Stimulated activated CD4-positive, alpha-beta T cell treated with anti-CD3 and anti-CD28 coated beads, Interleukin-2, amount 100 ng/mL, for 48 hours (primary cell): ENCODE measurements around the gene ARHGEF37.
"Not testable (repeated sequence)": the region's sequence is repeated elsewhere in the genome, so short reads cannot be mapped to it uniquely, and the experiment has no call there.

Experiments used
- DNase-seq, 2 donors: peaks; one replicate each; pipeline ENCODE4 v3.0.0-alpha.2; 2020

The ARHGEF37 gene

DNA sequence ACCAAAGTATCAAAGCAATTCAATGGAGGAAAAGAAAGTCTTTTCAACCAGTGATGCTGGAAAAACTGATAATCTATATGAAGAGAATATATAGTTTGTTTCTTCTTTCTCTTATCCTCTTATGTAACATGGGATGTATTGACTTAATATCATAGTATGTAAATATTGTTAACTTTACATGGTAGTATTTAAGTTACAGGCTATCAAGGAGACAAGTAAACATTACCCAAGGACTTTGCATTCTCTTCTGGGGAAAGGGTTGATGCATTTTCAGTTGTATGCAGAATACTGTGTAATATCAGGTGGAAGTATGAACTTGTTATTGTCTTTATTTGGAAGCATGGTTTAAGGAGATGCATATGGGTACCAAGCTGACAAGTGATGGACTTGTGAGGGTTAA lies 9.1 kb upstream of the ARHGEF37 start:
- DNase-seq, result no peak

GRCh38 chr5:149572576-149573231 lies 8.6 kb upstream of the ARHGEF37 start:
- DNase-seq, result no peak

DNA sequence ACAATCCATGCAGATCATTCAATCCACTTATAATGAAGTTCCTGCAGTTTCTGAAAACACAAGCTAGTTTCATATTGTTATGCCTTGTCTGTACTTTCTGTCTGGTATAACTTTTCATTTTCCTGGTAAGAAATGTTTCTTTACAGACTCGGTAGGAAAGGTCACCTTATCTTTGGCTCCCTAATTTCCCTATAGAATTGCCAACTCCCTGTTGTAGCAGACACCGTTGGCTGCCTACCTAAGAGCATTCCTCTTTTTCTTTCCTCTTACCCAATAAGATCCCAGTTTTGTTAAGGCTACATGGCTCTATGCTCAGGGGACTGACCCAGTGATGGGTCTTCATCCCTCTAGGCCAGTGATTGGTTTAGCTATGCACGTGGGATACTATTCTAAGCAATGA lies 6.2 kb upstream of the ARHGEF37 start:
- DNase-seq, result no peak

DNA sequence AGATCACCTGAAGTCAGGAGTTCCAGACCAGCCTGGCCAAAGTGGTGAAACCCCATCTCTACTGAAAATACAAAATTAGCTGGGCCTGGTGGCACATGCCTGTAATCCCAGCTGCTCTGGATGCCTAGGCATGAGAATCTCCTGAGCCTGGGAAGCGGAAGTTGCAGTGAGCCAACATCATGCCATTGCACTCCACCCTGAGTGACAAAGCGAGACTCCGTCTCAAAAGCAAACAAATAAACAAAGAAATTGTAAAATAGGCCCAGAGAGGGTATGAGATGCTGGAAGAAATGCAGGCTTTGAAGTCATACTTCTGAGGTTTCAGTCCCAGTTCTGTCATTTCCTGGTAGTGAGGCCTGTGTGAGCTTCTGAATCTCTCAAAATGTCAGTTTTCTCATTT lies 5.3 kb upstream of the ARHGEF37 start:
- no peak for DNase-seq

DNA sequence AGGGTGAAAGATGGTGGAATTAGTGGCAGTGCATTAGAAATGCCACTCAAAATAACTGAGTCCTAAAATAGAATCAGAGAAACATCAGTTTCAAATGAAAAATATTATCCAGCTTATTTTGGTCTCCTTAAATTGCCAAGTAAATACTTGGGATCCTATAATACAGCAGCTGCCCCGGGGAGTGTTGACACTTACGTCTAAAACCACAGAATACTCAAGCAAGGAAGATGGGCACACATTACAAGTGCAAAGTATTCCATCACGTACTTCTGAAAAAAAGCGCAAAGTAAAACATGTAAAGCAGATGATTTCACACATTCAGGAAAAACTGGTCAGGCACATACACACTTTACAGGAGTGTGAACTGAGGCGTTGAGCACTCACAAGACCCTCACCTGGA lies 2.4 kb upstream of the ARHGEF37 start:
- no peak for DNase-seq

DNA sequence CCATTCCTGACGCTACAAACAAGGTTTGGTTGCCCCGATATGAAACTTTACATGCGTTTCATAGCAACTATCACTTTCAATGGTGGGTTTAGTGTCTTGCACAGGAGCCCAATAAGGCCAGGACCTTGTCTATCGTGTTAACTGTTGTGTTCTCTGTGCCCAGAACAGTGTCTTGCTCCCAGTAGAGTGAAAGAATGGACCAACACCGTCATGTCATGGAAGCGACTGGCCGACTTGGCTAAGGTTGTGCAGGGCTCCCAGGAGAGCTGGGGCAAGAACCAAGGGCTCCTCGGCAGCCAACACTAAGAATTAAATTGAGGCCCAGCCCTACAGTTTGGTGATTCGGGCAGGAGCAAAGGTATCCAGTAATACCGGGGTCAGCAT lies 498 bp upstream of the ARHGEF37 start:
- no peak for DNase-seq

DNA sequence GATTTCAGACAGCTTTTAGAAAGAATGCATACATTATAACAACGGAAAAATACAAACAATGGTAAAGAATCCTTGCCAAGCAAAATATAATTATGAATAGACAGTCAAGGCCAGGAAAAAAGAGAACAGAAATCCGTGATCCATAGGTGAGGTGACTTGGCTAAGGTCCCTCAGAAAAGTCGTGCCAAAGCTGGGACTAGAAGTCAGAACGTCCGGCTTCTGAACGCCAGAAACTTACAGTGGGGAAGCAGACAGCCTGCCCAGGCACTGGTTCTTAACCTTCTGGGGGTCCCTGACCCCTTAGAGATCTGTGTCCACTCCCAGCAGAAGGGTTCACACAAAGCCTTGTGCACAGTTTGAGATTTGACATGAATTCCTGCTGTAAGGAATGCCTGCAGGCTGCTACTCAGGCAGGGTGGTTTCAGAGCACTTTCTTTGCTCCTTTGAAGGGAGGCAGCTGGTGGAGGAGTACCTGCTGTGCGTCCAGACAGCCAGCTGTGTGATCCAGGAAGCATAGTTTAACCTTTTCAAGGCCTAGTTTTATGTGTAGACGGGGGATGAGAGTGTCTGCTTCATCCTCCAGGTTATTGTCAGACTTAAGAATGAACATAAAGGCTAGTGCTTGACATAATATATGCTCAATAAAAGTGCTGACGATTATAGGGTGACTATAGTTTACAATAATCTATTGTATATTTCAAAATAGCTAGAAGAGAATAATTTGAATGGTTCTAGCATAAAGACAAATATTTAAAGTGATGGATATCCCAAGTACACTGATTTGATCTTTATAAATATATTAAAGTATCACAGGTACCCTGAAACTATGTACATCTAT lies 852 bp downstream of the ARHGEF37 start:
- DNase-seq, result no peak

DNA sequence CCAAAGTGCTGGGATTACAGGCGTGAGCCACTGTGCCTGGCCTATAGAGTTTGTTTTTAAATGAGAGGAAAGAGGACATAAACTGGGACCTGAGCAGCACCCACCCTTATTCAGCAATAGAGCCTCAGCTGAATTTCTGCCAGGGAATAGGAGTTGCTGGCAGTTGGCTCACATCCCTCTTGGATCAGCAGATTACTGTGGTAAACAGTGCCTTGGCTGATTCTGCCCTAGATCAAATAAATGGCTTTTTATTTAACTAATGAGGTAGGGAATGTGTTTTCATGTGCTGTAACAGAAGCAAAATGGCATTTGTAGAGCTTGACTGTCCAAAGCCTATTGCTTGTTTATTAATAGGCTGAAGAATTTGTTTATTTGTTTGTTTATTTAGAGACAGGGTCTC lies 2.1 kb downstream of the ARHGEF37 start:
- no peak for DNase-seq

DNA sequence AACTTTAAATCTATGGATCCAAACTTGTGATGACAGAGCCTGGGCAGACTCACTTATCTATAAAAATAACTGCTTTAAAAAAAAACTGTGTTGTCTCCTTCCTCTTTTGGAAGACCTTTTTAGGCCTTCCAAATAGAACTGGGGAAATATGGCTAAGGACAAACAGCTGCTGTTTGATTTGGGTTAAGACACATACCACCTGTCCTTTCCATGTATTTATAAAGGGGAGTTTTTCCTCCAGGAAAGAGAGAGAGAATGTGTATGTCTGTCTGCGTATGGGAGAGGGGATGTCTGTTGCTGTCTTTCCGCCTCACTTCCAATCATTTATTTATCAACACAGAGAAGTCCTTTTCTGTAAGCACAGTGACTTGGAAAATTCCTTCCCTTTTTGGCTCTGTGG lies 2.8 kb downstream of the ARHGEF37 start:
- DNase-seq, result no peak

- DNase-seq, result no peak
Observed at GRCh38 chr5:149585910-149586309, 4.6 kb downstream of the ARHGEF37 start.

GRCh38 chr5:149586708-149587318 lies 5.5 kb downstream of the ARHGEF37 start:
- no peak for DNase-seq

DNA sequence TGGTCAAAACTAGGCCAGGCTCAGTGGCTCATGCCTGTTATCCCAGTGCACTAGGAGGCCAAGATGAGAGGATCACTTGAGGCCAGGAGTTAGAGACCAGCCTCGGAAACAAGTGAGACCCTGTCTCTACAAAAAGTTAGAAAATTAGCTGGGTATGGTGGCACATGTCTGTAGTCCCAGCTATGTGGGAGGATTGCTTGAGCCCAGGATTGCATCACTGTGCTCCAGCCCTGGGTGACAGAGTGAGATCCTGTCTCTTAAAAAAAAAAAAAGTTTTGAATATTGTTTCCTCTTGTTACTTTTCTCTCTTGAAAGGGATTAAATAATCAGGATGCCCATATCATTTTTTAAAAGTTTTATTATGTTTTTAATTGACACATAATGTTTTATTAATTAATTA lies 7.6 kb downstream of the ARHGEF37 start:
- DNase-seq, result no peak

DNA sequence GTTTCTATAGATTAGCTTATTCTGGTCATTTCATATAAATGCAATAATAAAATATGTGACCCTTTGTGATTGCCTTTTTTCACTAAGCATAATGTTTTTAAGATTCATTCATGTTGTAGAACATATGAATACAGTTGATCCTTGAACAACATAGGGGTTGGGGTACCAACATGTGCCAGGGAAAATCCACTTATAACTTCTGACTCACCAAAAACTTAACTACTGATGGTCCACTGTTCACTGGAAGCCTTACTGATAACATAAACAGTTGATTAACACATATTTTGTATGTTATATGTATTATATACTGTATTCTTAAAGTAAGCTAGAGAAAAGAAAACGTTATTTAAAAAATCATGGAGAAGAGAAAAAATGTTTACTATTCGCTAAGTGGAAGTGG lies 12.1 kb downstream of the ARHGEF37 start:
- no peak for DNase-seq

DNA sequence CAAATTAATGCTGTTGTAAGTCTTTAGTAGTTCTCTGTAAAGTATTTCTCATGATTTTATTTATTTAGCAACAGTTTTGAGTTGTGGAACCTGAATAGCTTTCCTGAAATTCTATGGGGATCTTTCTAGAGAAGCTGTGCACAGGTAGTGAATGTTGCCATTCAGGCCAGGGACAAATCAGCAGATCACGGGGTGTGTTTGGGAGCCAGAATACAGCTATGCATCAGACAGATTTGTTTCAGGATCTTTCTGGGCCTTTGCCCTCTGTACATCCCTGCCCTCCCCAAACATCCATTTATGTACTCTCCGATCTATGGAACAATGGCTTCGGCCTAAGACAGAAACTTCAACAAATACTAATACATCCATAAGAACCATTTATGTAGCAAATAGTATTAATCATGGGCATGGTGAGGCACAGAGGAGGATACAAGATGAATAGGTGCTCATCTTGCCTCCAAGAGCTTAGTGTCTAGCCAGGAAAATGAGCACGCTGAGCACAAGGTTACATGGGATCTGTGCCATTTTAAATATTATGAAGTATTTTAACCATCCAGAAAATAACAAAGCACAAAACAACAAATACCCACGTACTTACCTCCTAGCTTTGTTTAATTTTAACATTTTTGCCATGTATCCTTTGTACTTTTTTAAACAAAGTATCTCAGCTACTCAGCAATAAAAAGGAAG lies 13.1 kb downstream of the ARHGEF37 start:
- no peak for DNase-seq

DNA sequence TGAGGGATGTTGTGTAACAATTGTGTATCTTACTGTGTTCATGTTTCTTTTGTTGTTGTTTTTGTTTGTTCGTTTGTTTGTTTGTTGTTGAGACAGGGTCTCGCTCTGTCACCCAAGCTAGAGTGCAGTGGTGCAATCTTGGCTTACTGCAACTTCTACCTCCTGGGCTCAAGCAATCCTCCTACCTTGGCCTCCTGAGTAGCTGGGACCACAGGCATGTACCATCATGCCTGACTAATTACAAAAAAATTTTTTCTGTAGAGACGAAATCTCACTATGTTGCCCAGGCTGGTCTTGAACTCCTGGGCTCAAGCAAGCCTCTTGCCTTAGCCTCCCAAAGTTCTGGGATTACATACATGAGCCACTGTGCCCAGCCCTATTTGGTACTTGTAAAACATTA lies 13.8 kb downstream of the ARHGEF37 start:
- DNase-seq, result not testable (repeated sequence)

GRCh38 chr5:149596712-149597111 lies 15.4 kb downstream of the ARHGEF37 start:
- no peak for DNase-seq

DNA sequence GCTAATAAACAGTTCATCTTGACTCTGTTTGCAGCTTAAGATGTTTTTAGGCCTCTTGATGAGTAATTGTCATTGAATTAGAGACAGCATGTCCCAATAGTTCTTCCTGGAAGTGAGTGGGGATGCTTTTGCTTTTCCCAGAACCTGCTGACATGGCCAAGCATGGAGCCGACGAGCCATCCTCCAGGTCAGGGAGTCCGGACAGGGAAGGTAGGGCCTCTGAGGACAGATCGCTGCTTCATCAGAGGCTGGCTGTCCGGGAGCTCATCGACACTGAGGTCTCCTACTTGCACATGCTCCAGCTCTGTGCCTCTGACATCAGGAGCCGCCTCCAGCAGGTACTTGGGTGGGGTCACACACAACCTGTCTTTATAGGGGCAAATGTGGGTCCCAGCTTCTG lies 16.3 kb downstream of the ARHGEF37 start:
- no peak for DNase-seq

DNA sequence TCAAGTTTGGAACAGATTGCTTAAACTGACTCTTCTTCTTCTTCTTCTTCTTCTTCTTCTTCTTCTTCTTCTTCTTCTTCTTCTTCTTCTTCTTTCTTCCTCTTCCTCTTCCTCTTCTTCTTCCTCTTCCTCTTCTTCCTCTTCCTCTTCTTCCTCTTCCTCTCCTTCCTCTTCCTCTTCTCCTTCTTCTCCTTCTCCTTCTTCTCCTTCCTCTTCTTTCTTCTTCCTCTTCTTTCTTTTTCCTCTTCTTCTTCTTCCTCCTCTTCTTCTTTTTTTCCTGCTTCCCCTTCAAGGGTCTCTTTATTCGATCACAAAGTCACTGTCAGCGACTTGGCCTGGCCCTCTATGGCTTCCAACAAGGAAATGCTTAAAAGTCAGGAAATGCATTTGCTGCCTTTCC lies 16.9 kb downstream of the ARHGEF37 start:
- DNase-seq, result not testable (repeated sequence)

DNA sequence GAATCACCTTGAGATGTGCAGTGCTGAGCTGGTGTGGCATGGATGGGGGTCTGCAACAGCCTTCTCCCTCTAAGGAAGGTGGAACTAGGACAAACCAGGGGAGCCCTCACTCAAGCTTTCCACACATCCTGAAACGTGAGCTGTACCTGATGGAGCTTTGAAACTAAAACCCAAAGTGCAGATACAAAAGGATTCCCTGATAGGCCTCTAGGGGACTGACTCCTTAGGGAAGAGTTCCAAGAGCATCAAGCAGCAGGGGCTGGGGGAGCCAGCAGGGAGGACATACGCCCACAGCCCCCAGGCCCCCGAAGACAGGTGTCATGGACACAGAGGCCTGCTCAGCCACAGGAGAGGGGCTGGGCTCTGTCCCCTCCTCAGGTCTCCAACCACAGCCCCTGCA lies 17.7 kb downstream of the ARHGEF37 start:
- DNase-seq, result no peak

- DNase-seq, result no peak
Observed at GRCh38 chr5:149599375-149599774, 18.1 kb downstream of the ARHGEF37 start.

- no peak for DNase-seq
Observed at GRCh38 chr5:149600932-149601331, 19.6 kb downstream of the ARHGEF37 start.

DNA sequence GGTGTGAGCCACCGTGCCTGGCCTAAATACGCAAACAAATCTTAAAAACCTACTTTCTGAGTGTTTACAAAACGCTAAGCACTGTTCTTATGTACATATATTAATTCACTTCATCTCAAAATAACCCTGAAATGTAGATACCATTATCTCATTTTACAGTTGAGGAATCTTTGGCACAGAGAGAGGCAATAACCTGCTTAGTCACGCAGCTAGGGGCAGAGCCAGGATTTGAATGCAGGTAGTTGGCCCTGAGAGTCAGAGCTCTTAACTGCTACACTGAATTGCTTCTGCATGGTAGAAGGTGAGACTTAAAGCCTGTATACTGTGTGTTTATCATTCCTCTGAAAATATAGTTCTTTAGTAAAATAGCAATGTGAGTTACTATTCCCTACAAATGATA lies 21.9 kb downstream of the ARHGEF37 start:
- DNase-seq, result no peak

GRCh38 chr5:149603920-149604319 lies 22.6 kb downstream of the ARHGEF37 start:
- no peak for DNase-seq

GRCh38 chr5:149604321-149604720 lies 23.0 kb downstream of the ARHGEF37 start:
- no peak for DNase-seq
